ENCODE measurements around the gene STAMBPL1.

GRCh38 chr10:88966797-88967196, 86.8 kb downstream of the STAMBPL1 start:
- TF ChIP-seq CTCF (IDR thresholded peaks at IDR 0.05; ENCODE audit: poor library complexity) (no peak), EZH2 (IDR thresholded peaks at IDR 0.05; ENCODE audit: borderline replicate concordance) (no peak)
